Fibroblast of mammary gland (primary cell): ENCODE measurements around the gene MLLT1.

ENCODE experiments used
- DNase-seq: peaks from one replicate; pipeline ENCODE4 v3.0.0-alpha.2; 2010; ENCODE audit warnings: low read depth
- H3K4me3 ChIP-seq: 2 replicates; pipeline ENCODE4 v1.5.1; 2011; ENCODE audit warnings: low read depth, mild to moderate bottlenecking, low read length, moderate library complexity; ENCODE audit not compliant: control insufficient read depth
- TF ChIP-seq, protein P1 (sequence below): conservative IDR thresholded peaks from 2 replicates; pipeline ENCODE4 v1.5.1; 2011; ENCODE audit warnings: low read depth, low read length, inconsistent platforms; ENCODE audit not compliant: control insufficient read depth, insufficient read depth

Gene MLLT1, protein sequence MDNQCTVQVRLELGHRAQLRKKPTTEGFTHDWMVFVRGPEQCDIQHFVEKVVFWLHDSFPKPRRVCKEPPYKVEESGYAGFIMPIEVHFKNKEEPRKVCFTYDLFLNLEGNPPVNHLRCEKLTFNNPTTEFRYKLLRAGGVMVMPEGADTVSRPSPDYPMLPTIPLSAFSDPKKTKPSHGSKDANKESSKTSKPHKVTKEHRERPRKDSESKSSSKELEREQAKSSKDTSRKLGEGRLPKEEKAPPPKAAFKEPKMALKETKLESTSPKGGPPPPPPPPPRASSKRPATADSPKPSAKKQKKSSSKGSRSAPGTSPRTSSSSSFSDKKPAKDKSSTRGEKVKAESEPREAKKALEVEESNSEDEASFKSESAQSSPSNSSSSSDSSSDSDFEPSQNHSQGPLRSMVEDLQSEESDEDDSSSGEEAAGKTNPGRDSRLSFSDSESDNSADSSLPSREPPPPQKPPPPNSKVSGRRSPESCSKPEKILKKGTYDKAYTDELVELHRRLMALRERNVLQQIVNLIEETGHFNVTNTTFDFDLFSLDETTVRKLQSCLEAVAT

DNA sequence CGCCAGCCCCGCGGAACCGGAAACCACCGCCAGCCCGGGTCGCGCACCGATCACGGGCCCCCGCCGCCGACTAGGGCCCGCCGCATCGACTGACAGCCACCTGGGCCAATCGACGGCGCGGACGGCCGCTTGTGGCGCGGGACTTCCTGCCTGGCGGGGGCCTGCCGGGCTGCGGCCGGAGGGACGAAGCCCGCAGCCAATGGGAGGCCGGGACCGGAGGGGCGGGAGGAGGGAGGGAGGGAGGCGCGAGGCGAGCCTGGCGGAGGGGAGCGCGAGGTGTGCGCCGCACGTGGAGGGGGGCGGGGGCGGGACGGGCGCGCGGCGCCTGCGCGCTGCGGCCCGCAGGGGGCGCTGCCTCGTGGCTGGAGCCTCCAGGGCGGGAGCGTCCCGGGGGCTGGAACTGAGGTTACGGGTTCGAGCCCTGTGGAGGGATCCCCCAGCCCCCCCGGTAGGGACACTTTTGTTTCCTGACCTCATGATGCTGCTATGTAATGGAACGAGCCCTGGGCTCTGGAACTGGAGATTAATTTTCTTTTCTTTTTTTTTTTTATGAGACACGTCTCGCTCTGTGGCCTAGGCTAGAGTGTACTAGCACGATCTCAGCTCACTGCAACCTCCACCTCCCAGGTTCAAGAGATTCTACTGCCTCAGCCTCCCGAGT lies at the start of gene MLLT1:
TSS of gene MLLT1 (minus strand) at position 45 of the 661 bp plus-strand sequence. CDS start 191 bp downstream, outside the sequence.
- TF ChIP-seq, protein P1, sequence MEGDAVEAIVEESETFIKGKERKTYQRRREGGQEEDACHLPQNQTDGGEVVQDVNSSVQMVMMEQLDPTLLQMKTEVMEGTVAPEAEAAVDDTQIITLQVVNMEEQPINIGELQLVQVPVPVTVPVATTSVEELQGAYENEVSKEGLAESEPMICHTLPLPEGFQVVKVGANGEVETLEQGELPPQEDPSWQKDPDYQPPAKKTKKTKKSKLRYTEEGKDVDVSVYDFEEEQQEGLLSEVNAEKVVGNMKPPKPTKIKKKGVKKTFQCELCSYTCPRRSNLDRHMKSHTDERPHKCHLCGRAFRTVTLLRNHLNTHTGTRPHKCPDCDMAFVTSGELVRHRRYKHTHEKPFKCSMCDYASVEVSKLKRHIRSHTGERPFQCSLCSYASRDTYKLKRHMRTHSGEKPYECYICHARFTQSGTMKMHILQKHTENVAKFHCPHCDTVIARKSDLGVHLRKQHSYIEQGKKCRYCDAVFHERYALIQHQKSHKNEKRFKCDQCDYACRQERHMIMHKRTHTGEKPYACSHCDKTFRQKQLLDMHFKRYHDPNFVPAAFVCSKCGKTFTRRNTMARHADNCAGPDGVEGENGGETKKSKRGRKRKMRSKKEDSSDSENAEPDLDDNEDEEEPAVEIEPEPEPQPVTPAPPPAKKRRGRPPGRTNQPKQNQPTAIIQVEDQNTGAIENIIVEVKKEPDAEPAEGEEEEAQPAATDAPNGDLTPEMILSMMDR = peak; percentile 28
- peak within 1 kb of the TSS; percentile 80 for H3K4me3 ChIP-seq
- DNase-seq = peak; percentile 94

GRCh38 chr19:6326815-6327214 lies 47.0 kb upstream of the MLLT1 start:
- no peak overlapping the region for H3K4me3 ChIP-seq
- TF ChIP-seq, protein P1 = no peak
- DNase-seq = no peak

DNA sequence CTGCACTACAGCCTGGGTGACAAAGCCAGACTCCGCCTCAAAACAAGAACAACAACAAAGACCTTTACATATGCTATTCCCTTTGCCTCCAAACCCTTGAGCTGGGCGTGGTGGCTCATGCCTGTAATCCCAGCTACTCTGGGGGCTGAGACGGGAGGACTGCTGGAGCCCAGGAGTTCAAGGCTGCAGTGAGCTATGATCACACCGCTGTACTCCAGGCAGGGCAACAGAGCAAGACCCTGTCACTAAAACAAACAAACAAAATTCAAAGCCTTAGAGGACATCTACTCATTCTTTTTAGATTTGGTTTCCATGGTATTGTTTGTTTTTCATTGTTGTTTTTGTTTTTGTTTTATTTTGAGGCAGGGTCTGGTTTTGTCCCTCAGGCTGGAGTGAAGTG lies 45.8 kb upstream of the MLLT1 start:
- H3K4me3 ChIP-seq = no peak overlapping the region
- DNase-seq = no peak
- TF ChIP-seq, protein P1 = no peak

GRCh38 chr19:6324757-6325156 lies 45.0 kb upstream of the MLLT1 start:
- H3K4me3 ChIP-seq = no peak overlapping the region
- DNase-seq = no peak

GRCh38 chr19:6322284-6322683 lies 42.5 kb upstream of the MLLT1 start:
- H3K4me3 ChIP-seq = no peak overlapping the region
- TF ChIP-seq, protein P1 = no peak
- no peak for DNase-seq

More at GRCh38 chr19:6324757-6325156, 45.0 kb upstream of the MLLT1 start:
- TF ChIP-seq, protein P1 = no peak

DNA sequence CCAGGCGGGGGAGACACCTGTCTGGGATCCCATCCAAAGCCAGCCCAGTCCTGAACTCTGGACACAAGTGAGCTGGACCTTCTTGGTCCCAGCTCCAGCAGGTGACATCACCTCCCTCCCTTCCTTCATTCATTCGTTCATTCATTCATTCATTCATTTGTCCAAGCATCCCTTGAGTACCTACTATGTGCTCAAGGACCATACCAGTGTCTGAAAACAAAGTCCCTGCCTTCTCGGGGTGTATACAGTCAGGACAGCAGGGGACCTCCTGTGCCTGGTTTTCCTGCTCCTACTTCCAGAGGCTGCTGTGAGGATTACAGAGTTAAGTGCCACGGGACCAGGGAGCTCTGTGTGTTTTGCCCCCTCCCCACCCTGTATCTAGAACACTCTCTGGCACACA lies 39.6 kb upstream of the MLLT1 start:
- DNase-seq = no peak
- TF ChIP-seq, protein P1 = no peak
- H3K4me3 ChIP-seq = no peak overlapping the region
